Nephron progenitor cell (in vitro differentiated cells): Measurements from ENCODE around the gene SLIT1.

ENCODE experiments used
- DNase-seq: peaks from one replicate; pipeline ENCODE4 v3.0.0; 2021
- H3K27ac Mint-ChIP-seq: 2 replicates; pipeline ENCODE4 v1.8.0; 2021; ENCODE audit warnings: mild to moderate bottlenecking, moderate library complexity, mixed read lengths
- H3K27me3 Mint-ChIP-seq: 2 replicates; pipeline ENCODE4 v1.8.0; 2021; ENCODE audit warnings: mild to moderate bottlenecking, low read depth, mixed read lengths; ENCODE audit not compliant: poor library complexity
- H3K36me3 Mint-ChIP-seq: 2 replicates; pipeline ENCODE4 v1.8.0; 2021; ENCODE audit warnings: low read depth, mixed read lengths
- H3K4me1 Mint-ChIP-seq: 2 replicates; pipeline ENCODE4 v1.8.0; 2021; ENCODE audit warnings: mixed read lengths
- H3K4me3 Mint-ChIP-seq: 2 replicates; pipeline ENCODE4 v1.8.0; 2021; ENCODE audit warnings: mild to moderate bottlenecking, moderate library complexity, mixed read lengths
- H3K9me3 Mint-ChIP-seq: 2 replicates; pipeline ENCODE4 v1.8.0; 2021; ENCODE audit warnings: mild to moderate bottlenecking, moderate library complexity, mixed read lengths
- CTCF ChIP-seq: fragments of 200-600 bp; sonication (generic); IDR thresholded peaks from 2 replicates; pipeline ENCODE4 v1.5.0; 2021; ENCODE audit warnings: antibody characterized with exemption

Gene SLIT1

GRCh38 chr10:97175586-97175985, 10.2 kb downstream of the SLIT1 start:
- H3K9me3 Mint-ChIP-seq = no peaks in the 10 kb centered on the region
- peaks cover 19% of the 10 kb centered on the region for H3K27me3 Mint-ChIP-seq
- no peaks in the 10 kb centered on the region for H3K36me3 Mint-ChIP-seq
- H3K27ac Mint-ChIP-seq = no peak overlapping the region
- no peak for DNase-seq
- no peak for TF ChIP-seq CTCF
- peaks cover 20% of the 10 kb centered on the region for H3K4me1 Mint-ChIP-seq
- H3K4me3 Mint-ChIP-seq = no peak overlapping the region

GRCh38 chr10:97174941-97175340, 10.8 kb downstream of the SLIT1 start:
- no peak for DNase-seq
- no peak overlapping the region for H3K27ac Mint-ChIP-seq
- no peak for TF ChIP-seq CTCF
- no peaks in the 10 kb centered on the region for H3K9me3 Mint-ChIP-seq
- H3K4me3 Mint-ChIP-seq = no peak overlapping the region
- peaks cover 14% of the 10 kb centered on the region for H3K27me3 Mint-ChIP-seq
- H3K4me1 Mint-ChIP-seq = peaks cover 27% of the 10 kb centered on the region
- no peaks in the 10 kb centered on the region for H3K36me3 Mint-ChIP-seq

GRCh38 chr10:97174276-97174775, 11.4 kb downstream of the SLIT1 start:
- no peak for TF ChIP-seq CTCF
- H3K27me3 Mint-ChIP-seq = peaks cover 8% of the 10 kb centered on the region
- H3K27ac Mint-ChIP-seq = no peak overlapping the region
- no peak for DNase-seq
- peaks cover 33% of the 10 kb centered on the region for H3K4me1 Mint-ChIP-seq
- no peak overlapping the region for H3K4me3 Mint-ChIP-seq
- no peaks in the 10 kb centered on the region for H3K9me3 Mint-ChIP-seq
- H3K36me3 Mint-ChIP-seq = no peaks in the 10 kb centered on the region

- Mint-ChIP-seq H3K36me3 (no peaks in the 10 kb centered on the region), H3K9me3 (no peaks in the 10 kb centered on the region), H3K27ac (no peak overlapping the region), H3K27me3 (peaks cover 3% of the 10 kb centered on the region), H3K4me3 (no peak overlapping the region), H3K4me1 (peaks cover 43% of the 10 kb centered on the region)
- no peak for DNase-seq
- no peak for TF ChIP-seq CTCF
These were observed 12.7 kb downstream of the SLIT1 start for GRCh38 chr10:97173036-97173435.

GRCh38 chr10:97171001-97171400, 14.8 kb downstream of the SLIT1 start:
- Mint-ChIP-seq H3K4me1 (peaks cover 57% of the 10 kb centered on the region), H3K27me3 (peaks cover 3% of the 10 kb centered on the region), H3K9me3 (no peaks in the 10 kb centered on the region), H3K36me3 (no peaks in the 10 kb centered on the region), H3K27ac (peak overlapping the region; percentile 68), H3K4me3 (no peak overlapping the region)
- no peak for DNase-seq
- no peak for TF ChIP-seq CTCF

- peaks cover 3% of the 10 kb centered on the region for H3K27me3 Mint-ChIP-seq
- no peaks in the 10 kb centered on the region for H3K9me3 Mint-ChIP-seq
- peak overlapping the region; percentile 68 for H3K27ac Mint-ChIP-seq
- H3K4me1 Mint-ChIP-seq = peaks cover 62% of the 10 kb centered on the region
- H3K36me3 Mint-ChIP-seq = no peaks in the 10 kb centered on the region
- no peak for DNase-seq
- H3K4me3 Mint-ChIP-seq = peak overlapping the region; percentile 60
- TF ChIP-seq CTCF = no peak
These were observed 15.7 kb downstream of the SLIT1 start for GRCh38 chr10:97169911-97170693.
